HCT116 (cell line): ENCODE results near the gene PHC3. TPM values are rescaled to one million over a fixed set of nuclear protein-coding genes. Genes with fewer than 3 reads are reported as not detected.

Experiments
- ATAC-seq: fragments of 200-7000 bp; cut with Tn5 transposase; 2 replicates; pipeline ENCODE4 v1.9.1; 2020; ENCODE audit warnings: mild to moderate bottlenecking, moderate library complexity
- BruUV-seq: library from RNA; stranded (reverse); fragments of 400-500 nt; replicated peaks from 2 replicates; lab custom pipeline; 2021; lab: Mats Ljungman, UMichigan
- CTCF ChIA-PET: fragments of 300-600 bp; sonication (Branson Sonifier 250); formaldehyde crosslinking; loops from one replicate; lab custom pipeline; 2021; ENCODE audit warnings: antibody characterized with exemption; lab: Charles Lee
- POLR2A ChIA-PET: fragments of 300-600, 350-600 bp; sonication (Branson Sonifier 250); formaldehyde crosslinking; loops from one replicate; lab custom pipeline; 2021; ENCODE audit warnings: antibody characterized with exemption; lab: Charles Lee
- RAD21 ChIA-PET, 2 experiments: fragments of 300-600 bp; sonication (Branson Sonifier 250); formaldehyde crosslinking; loops; one replicate each; lab custom pipeline; 2023; ENCODE audit warnings: low total read pairs in 2 of 2; ENCODE audit not compliant: uncharacterized antibody in 2 of 2, unreplicated experiment in 2 of 2, low non-redundant PET in 1 of 2; lab: Charles Lee
- DNase-seq: peaks from one replicate; pipeline ENCODE4 v3.0.0-alpha.2; 2010; ENCODE audit warnings: low read depth, low spot score
- H2AFZ ChIP-seq: fragments of 200-600 bp; shearing (Covaris generic), sonication (generic); 2 replicates; pipeline ENCODE4 v1.6.1; 2017; ENCODE audit warnings: low read depth, mixed run types, mixed read lengths, antibody characterized with exemption, low read length; ENCODE audit not compliant: poor library complexity, severe bottlenecking
- H3K27ac ChIP-seq: 2 replicates; pipeline ENCODE4 v1.5.1; 2012; ENCODE audit warnings: low read depth, low read length
- H3K27me3 ChIP-seq: fragments of 200-600 bp; sonication (generic); 2 replicates; pipeline ENCODE4 v1.6.1; 2016; ENCODE audit warnings: mixed run types, low read length, mixed read lengths; ENCODE audit not compliant: insufficient read depth
- H3K36me3 ChIP-seq, 2 experiments: fragments of 200-500 bp in 1 of 2; fragments of 200-600 bp in 1 of 2; sonication (Bioruptor generic) in 1 of 2; sonication (generic) in 1 of 2; 2 replicates each; pipeline versions ENCODE4 v1.5.1 to v1.6.1; 2014 to 2016; ENCODE audit warnings: low read length in 2 of 2, inconsistent platforms in 1 of 2, mixed read lengths in 1 of 2, mixed run types in 1 of 2; ENCODE audit not compliant: insufficient read depth in 2 of 2, control insufficient read depth in 1 of 2
- H3K4me1 ChIP-seq, 2 experiments: fragments of 200-600 bp in 1 of 2; sonication (generic) in 1 of 2; 2 replicates each; pipeline versions ENCODE4 v1.5.1 to v1.6.1; 2012 to 2017; ENCODE audit warnings: low read length in 2 of 2, inconsistent platforms in 1 of 2, mild to moderate bottlenecking in 1 of 2, mixed read lengths in 1 of 2, mixed run types in 1 of 2, moderate library complexity in 1 of 2; ENCODE audit not compliant: insufficient read depth in 2 of 2, control insufficient read depth in 1 of 2
- H3K4me2 ChIP-seq: fragments of 200-600 bp; sonication (generic); 2 replicates; pipeline ENCODE4 v1.6.1; 2017; ENCODE audit warnings: mixed run types, low read length, mixed read lengths
- H3K4me3 ChIP-seq, 2 experiments: fragments of 200-600 bp in 1 of 2; sonication (generic) in 1 of 2; replicated peaks in 1 of 2; 2 replicates each; pipeline ENCODE4 v1.5.1; 2011 to 2016; ENCODE audit warnings: low read length in 2 of 2, control low read depth in 1 of 2, low read depth in 1 of 2, mild to moderate bottlenecking in 1 of 2, mixed read lengths in 1 of 2, mixed run types in 1 of 2
- H3K79me2 ChIP-seq: fragments of 200-600 bp; sonication (generic); 2 replicates; pipeline ENCODE4 v1.6.1; 2017; ENCODE audit warnings: mild to moderate bottlenecking, mixed run types, low read length, moderate library complexity, mixed read lengths; ENCODE audit not compliant: insufficient read depth
- H3K9ac ChIP-seq: fragments of 200-600 bp; sonication (generic); 2 replicates; pipeline ENCODE4 v1.6.1; 2016; ENCODE audit warnings: low read length, mixed read lengths
- H3K9me2 ChIP-seq: fragments of 200-600 bp; sonication (generic), shearing (Covaris generic); 2 replicates; pipeline ENCODE4 v1.6.1; 2017; ENCODE audit warnings: mixed run types, mild to moderate bottlenecking, moderate library complexity; ENCODE audit not compliant: insufficient read depth
- H3K9me3 ChIP-seq, 2 experiments: fragments of 200-500 bp in 1 of 2; fragments of 200-600 bp in 1 of 2; sonication (Bioruptor generic) in 1 of 2; sonication (generic) in 1 of 2; 2 replicates each; pipeline ENCODE4 v1.6.1; 2014 to 2017; ENCODE audit warnings: low read length in 2 of 2, mixed read lengths in 2 of 2, inconsistent platforms in 1 of 2, low read depth in 1 of 2, mild to moderate bottlenecking in 1 of 2, mixed run types in 1 of 2, moderate library complexity in 1 of 2; ENCODE audit not compliant: control insufficient read depth in 1 of 2, insufficient read depth in 1 of 2
- H4K20me1 ChIP-seq: fragments of 200-600 bp; sonication (generic), shearing (Covaris generic); 2 replicates; pipeline ENCODE4 v1.6.1; 2017; ENCODE audit warnings: mixed run types, mild to moderate bottlenecking, moderate library complexity; ENCODE audit not compliant: insufficient read depth
- ATF3 ChIP-seq: IDR thresholded peaks from 2 replicates; pipeline ENCODE4 v1.6.1; 2012
- CBX3 ChIP-seq: IDR thresholded peaks from 2 replicates; pipeline ENCODE4 v1.6.1; 2012; ENCODE audit warnings: low read depth
- CEBPB ChIP-seq: IDR thresholded peaks from 2 replicates; pipeline ENCODE4 v1.6.1; 2012; ENCODE audit warnings: low read depth
- EGR1 ChIP-seq: IDR thresholded peaks from 2 replicates; pipeline ENCODE4 v1.6.1; 2012; ENCODE audit warnings: low read depth
- ELF1 ChIP-seq: IDR thresholded peaks from 2 replicates; pipeline ENCODE4 v1.6.1; 2012; ENCODE audit warnings: low read depth, borderline replicate concordance
- EZH2 ChIP-seq: fragments of 200-600 bp; sonication (generic); IDR thresholded peaks from 2 replicates; pipeline ENCODE4 v1.6.1; 2017; ENCODE audit warnings: antibody characterized with exemption, mixed run types
- EZH2phosphoT487 ChIP-seq: fragments of 200-600 bp; IDR thresholded peaks from 2 replicates; pipeline ENCODE4 v1.6.1; 2018; ENCODE audit warnings: antibody characterized with exemption, borderline replicate concordance
- JUND ChIP-seq: IDR thresholded peaks from 2 replicates; pipeline ENCODE4 v1.6.1; 2012
- MAX ChIP-seq: IDR thresholded peaks from 2 replicates; pipeline ENCODE4 v1.6.1; 2012
- POLR2A ChIP-seq: IDR thresholded peaks from 2 replicates; pipeline ENCODE4 v1.7.0; 2011; ENCODE audit warnings: borderline replicate concordance; ENCODE audit not compliant: insufficient read depth, insufficient read length; ENCODE audit errors: extremely low read depth
- POLR2AphosphoS5 ChIP-seq: IDR thresholded peaks from 2 replicates; pipeline ENCODE4 v1.6.1; 2011; ENCODE audit warnings: mild to moderate bottlenecking, low read depth, low read length, moderate library complexity
- RAD21 ChIP-seq: IDR thresholded peaks from 2 replicates; pipeline ENCODE4 v1.6.1; 2012; ENCODE audit warnings: low read depth, mild to moderate bottlenecking
- SIN3A ChIP-seq: IDR thresholded peaks from 2 replicates; pipeline ENCODE4 v1.6.1; 2012; ENCODE audit warnings: low read depth
- SP1 ChIP-seq: IDR thresholded peaks from 2 replicates; pipeline ENCODE4 v1.6.1; 2012; ENCODE audit warnings: low read depth
- SRF ChIP-seq: IDR thresholded peaks from 2 replicates; pipeline ENCODE4 v1.6.1; 2012; ENCODE audit warnings: low read depth
- TCF7L2 ChIP-seq: IDR thresholded peaks from 2 replicates; pipeline ENCODE4 v1.7.0; 2011; ENCODE audit warnings: borderline replicate concordance, inconsistent platforms; ENCODE audit not compliant: insufficient read depth, insufficient read length; ENCODE audit errors: extremely low read depth
- YY1 ChIP-seq: IDR thresholded peaks from 2 replicates; pipeline ENCODE4 v1.6.1; 2011; ENCODE audit warnings: low read length, low read depth, moderate library complexity, mild to moderate bottlenecking; ENCODE audit not compliant: insufficient replicate concordance; ENCODE audit errors: extremely low read depth
- ZFX ChIP-seq: fragments of 450-650 bp; IDR thresholded peaks from 2 replicates; pipeline ENCODE4 v1.6.1; 2017
- ZNF274 ChIP-seq: fragments of 200-500 bp; sonication (Bioruptor generic); IDR thresholded peaks from 2 replicates; pipeline ENCODE4 v1.6.1; 2014; ENCODE audit warnings: mild to moderate bottlenecking, low read depth, low read length, inconsistent platforms
- intact Hi-C: fragments of 100-400 bp; cut with micrococcal nuclease; formaldehyde crosslinking; loops from 2 replicates; pipeline ENCODE4 v1.10.0; 2022
- total RNA-seq: library from RNA; stranded (reverse); gene quantifications from one replicate; pipeline ENCODE4 v1.2.1, GENCODE V29; 2021; ENCODE audit not compliant: unreplicated experiment

The PHC3 gene
- total RNA-seq, 1 experiment from 2014 or later = 40.1 TPM

GRCh38 chr3:170059447-170059846, 122.1 kb downstream of the PHC3 start:
- Histone ChIP-seq H3K27me3 (no peaks in the 10 kb centered on the region), H3K9ac (no peak overlapping the region), H3K4me3 (no peak overlapping the region), H3K4me2 (no peak overlapping the region), H3K4me1 (no peaks in the 10 kb centered on the region), H3K9me2 (no peaks in the 10 kb centered on the region), H4K20me1 (no peaks in the 10 kb centered on the region), H3K79me2 (no peaks in the 10 kb centered on the region), H3K9me3 (no peaks in the 10 kb centered on the region), H3K36me3 (no peaks in the 10 kb centered on the region), H2AFZ (no peak overlapping the region), H3K27ac (no peak overlapping the region)
- no peak for ATAC-seq
- ChIA-PET POLR2A (no interaction called here), RAD21 (no interaction called here), CTCF (no interaction called here)
- intact Hi-C loops = loop anchor here (5.0 kb wide), 1 partner anchor 297 kb away; no protein-coding TSS in a partner anchor
- TF ChIP-seq JUND (no peak), CEBPB (no peak), TCF7L2 (no peak), POLR2AphosphoS5 (no peak), RAD21 (no peak)
- DNase-seq = no peak
- BruUV-seq = no TSS peak

- no TSS peak for BruUV-seq
- H3K4me2 ChIP-seq = no peak overlapping the region
- no peak for DNase-seq
- H3K27ac ChIP-seq = no peak overlapping the region
- no peaks in the 10 kb centered on the region for H4K20me1 ChIP-seq
- H3K4me3 ChIP-seq = no peak overlapping the region
- intact Hi-C loops = loop anchor here (5.0 kb wide), 1 partner anchor 296 kb away; no protein-coding TSS in a partner anchor
- ATAC-seq = no peak
- TF ChIP-seq YY1 (no peak), RAD21 (no peak), ZFX (no peak), SIN3A (no peak), CBX3 (no peak), EGR1 (no peak), EZH2 (no peak), POLR2A (no peak), ELF1 (no peak), ZNF274 (no peak), MAX (no peak), SP1 (no peak), JUND (no peak), SRF (no peak), ATF3 (no peak), EZH2phosphoT487 (no peak)
- RAD21 ChIA-PET = no interaction called here
- H3K9me3 ChIP-seq = no peaks in the 10 kb centered on the region
- no peak overlapping the region for H2AFZ ChIP-seq
- no peaks in the 10 kb centered on the region for H3K4me1 ChIP-seq
- POLR2A ChIA-PET = no interaction called here
- no peaks in the 10 kb centered on the region for H3K79me2 ChIP-seq
- CTCF ChIA-PET = no interaction called here
- H3K9me2 ChIP-seq = 0 out of 2 replicates have a peak, but pooled peaks cover 4% of the 10 kb centered on the region
- H3K36me3 ChIP-seq = no peaks in the 10 kb centered on the region
- no peaks in the 10 kb centered on the region for H3K27me3 ChIP-seq
- no peak overlapping the region for H3K9ac ChIP-seq
Measured at GRCh38 chr3:170058127-170058526, 123.4 kb downstream of the PHC3 start.
